LHCN-M2 (cell line): ENCODE data around the gene ZFP14. TPM values are rescaled to one million over a fixed set of nuclear protein-coding genes. Genes with fewer than 3 reads are reported as not detected.

Experiments used
- DNase-seq: peaks from one replicate; pipeline ENCODE4 v3.0.0-alpha.2; 2012; ENCODE audit warnings: low read depth
- polyA plus RNA-seq: library from polyadenylated mRNA; unstranded; fragments of >200 nt; gene quantifications from one replicate; pipeline ENCODE4 v1.2.1, GENCODE V29; 2012; ENCODE audit warnings: missing spikeins
- total RNA-seq: library from RNA; depleted of rRNA; stranded (reverse); fragments of >200 nt; gene quantifications from 2 replicates; pipeline ENCODE4 v1.2.3, GENCODE V29; 2014; rRNA removed

ZFP14 gene
- 1.9 and 3.2 TPM in 2 replicates for total RNA-seq
- polyA plus RNA-seq: 1.2 TPM

GRCh38 chr19:36378625-36379509 is at the start of gene ZFP14:
TSS of gene ZFP14 (minus strand) at chr19:36379201. CDS start at chr19:36367892, 11,309 bp downstream.
- DNase-seq: peak; percentile 91

DNA sequence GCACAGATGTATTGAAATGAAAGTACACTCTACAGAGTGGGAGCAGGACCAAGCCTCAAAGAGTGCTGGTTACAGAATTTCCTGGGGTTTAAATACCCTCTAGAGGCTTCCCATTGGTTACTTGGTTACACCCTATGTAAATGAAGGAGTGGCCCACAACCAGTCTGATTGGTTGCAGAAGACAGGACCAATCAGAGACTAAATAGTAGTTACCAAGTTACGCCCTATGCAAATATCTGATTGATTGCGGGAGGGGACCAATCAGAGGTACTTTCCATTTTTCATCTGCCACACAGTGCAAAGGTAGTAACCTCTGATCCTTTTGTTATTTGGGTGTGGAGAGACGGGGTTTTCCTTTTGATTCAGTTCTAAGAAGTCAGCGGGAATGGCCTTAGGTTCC is 44.9 kb upstream of the ZFP14 start:
- no peak for DNase-seq

GRCh38 chr19:36421749-36422481 is 42.9 kb upstream of the ZFP14 start:
- DNase-seq: no peak

- DNase-seq: no peak
Measured at GRCh38 chr19:36420961-36421748, 42.2 kb upstream of the ZFP14 start.

DNA sequence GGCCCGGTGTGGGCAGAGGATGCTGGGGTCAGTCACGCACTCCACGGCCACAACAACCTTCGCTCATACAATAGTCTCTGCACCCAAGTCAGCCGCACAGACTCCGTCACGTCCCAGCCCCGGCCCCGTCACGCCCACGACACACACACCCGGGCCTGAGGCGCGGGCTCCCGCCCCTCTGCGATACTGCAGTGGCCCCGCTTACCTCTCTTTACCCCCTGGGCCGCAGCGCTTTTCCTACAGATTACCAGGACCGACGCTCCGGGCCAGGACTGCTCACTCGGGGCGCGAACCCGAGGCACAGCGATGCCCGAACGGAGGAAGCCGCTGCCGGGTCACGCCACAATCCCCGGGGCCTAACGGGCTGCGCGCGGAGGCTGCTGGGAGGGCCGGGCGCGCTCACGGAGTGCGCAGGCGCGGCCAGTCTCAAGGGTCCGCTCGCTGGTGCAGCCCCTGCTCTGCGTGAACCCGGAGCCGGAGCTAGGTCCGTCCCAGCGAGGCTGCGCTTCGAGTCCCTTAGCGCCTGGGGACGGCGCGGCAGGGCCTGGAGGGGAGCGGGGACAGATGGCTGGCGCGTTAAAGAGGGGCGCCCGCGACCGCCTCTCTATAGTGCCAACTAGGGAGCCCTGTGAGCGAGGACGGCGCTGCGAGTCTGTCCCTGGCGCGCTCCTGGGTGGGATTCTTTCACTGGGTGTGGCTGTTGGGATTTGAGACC is 39.4 kb upstream of the ZFP14 start, which contains the start of gene ZFP82:
TSS of gene ZFP82 (minus strand) at position 358 of the 715 bp plus-strand sequence. CDS start 8,855 bp downstream, outside the sequence.
- DNase-seq: peak; percentile 60

GRCh38 chr19:36417752-36418286 is 38.8 kb upstream of the ZFP14 start:
- peak; percentile 23 for DNase-seq

DNA sequence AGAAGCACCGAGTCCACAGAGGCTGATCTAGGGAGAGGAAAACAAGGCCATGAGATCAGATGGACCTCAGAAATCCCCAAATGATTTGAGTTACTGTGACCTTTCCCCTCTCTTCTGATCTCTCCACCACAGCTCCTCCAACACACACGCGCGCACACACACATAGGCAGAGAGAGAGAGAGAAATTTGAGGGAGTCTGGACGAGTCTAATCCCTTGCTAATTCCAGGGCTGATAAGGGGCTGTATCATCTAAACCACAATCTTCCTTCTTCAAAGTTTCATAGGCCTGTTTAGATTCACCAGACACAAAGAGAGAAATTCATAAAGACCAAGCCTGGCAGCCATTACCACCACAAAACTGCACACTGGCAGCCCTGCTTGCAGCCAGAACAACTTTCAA is 30.8 kb upstream of the ZFP14 start:
- DNase-seq: no peak

GRCh38 chr19:36408101-36408500 is 29.1 kb upstream of the ZFP14 start:
- DNase-seq: no peak

GRCh38 chr19:36404498-36404897 is 25.5 kb upstream of the ZFP14 start:
- no peak for DNase-seq

DNA sequence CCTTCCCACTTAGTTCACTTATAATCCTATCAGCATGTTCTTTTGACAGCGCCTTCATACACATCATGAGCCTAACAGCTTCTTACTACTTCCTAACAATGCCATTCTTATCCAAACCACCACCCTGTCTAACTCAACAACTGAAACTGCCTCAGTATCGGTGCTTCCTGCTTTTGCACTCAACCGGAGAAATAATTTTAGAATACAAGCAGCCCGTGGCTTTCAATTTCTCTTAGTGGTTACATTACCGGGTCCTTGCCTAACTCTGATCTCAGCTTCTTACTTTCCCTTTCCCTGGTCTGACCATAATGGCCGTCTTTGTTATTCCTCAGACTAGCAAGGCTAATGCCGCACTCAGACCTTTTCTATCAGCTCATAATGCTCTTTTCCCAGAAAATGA is 22.5 kb upstream of the ZFP14 start:
- no peak for DNase-seq

DNA sequence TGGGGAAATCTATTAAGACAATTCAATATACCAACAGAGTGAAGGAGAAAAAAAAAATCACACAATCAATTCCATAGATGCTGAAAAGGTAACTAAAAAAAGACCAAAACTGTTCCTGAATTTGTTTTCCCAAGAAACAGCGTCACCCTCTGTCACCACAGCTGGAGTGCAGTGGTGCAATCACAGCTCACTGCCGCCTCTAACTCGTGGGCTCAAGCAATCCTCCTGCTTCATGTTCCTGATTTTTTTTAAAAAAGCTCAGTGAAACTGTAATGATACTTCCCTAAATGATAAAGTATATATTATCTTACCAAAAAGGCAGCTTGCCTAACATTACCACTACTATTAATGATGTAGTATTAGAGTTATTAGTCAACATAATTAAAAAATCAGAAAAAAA is 19.6 kb upstream of the ZFP14 start:
- DNase-seq: no peak

GRCh38 chr19:36392916-36393673 is 14.1 kb upstream of the ZFP14 start:
- DNase-seq: no peak

- DNase-seq: no peak
Measured at GRCh38 chr19:36379510-36379819, 464 bp upstream of the ZFP14 start.

GRCh38 chr19:36377541-36378178 is 1.3 kb downstream of the ZFP14 start:
- DNase-seq: no peak

GRCh38 chr19:36373638-36374156 is 5.3 kb downstream of the ZFP14 start:
- DNase-seq: no peak

DNA sequence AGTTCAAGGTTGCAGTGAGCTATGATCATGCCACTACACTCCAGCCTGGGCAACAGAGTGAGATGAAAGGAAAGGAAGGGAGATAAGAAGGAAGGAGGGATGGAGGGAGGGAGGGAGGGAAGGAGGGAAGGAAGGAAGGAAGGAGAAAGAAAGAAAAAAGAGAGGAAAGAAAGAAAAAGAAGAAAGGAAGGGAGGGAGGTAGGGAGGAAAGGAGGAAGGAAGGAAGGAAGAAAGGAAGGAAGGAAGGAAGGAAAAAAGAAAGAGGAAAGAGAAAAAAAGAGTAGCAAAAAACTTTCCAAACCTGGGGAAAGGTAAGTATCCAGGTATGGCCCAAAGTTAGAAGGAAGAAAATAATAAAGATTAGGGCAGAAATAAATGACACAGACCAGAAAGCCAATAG is 7.1 kb downstream of the ZFP14 start:
- DNase-seq: no peak

- no peak for DNase-seq
Measured at GRCh38 chr19:36363845-36364244, 15.2 kb downstream of the ZFP14 start.

DNA sequence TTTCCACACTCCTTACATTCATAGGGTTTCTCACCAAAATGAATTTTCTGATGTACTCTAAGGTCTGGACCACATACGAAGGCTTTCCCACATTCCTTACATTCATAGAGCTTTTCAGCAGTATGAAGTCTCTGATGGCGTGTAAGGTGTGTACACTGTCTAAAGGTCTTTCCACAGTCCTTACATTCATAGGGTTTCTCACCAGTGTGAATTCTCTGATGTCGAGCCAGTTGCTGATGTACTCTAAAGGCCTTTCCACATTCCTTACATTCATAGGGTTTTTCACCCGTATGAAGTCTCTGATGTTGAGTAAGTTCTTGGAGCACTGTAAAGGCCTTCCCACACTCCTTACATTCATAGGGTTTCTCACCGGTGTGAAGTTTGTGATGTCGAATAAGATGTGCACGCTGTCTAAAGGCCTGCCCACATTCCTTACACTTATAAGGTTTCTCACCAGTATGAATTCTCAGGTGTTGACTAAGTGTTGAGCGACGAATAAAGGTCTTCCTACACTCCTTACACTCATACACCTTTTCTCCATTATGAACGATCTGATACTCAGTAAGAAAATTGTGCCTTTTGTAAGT is 38.1 kb downstream of the ZFP14 start:
- no peak for DNase-seq
